ENCODE data around the gene ECSCR. TPM values are rescaled to one million over a fixed set of nuclear protein-coding genes. Genes with fewer than 3 reads are reported as not detected.
"Not testable (repeated sequence)": the region's sequence is repeated elsewhere in the genome, so short reads cannot be mapped to it uniquely, and the experiment has no call there.

ECSCR gene, protein sequence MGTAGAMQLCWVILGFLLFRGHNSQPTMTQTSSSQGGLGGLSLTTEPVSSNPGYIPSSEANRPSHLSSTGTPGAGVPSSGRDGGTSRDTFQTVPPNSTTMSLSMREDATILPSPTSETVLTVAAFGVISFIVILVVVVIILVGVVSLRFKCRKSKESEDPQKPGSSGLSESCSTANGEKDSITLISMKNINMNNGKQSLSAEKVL
- 0.61 and 0.76 TPM in 2 replicates for total RNA-seq

DNA sequence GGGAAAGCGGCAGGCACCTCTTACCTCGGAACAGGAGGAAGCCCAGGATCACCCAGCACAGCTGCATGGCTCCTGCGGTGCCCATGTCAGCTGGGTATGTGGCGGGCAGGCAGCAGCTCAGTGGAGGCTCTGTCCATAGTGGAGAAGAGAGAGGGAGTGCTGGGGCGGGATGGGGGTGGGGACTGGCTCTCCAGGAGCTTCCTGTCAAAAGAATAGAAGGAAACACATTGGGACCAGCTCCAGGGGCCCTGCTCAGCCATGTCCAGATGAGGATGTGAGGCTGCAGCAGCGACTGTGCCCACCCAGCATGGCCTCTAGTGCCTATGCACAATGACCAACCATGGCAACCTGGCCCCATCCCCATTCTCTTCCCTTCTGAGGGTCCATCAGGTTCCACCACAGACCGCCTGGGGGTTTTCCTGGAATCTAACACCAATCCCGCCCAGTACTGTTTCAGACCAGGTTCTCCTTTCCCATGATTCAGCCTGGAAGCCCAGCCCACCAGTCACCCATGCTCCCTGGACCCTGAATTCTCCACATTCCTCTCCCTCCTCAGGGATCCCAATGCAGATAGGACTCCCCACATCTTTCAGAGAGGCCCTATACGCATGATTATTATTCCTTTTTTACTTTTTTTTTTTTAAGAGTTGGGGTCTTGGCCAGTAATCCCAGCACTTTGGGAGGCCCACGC, at the start of gene ECSCR:
Gene ECSCR (minus strand): TSS at position 158 of the 691 bp plus-strand sequence. CDS start 73 bp downstream, at position 85.
- intact Hi-C loops (cut with micrococcal nuclease): no loop called here

DNA sequence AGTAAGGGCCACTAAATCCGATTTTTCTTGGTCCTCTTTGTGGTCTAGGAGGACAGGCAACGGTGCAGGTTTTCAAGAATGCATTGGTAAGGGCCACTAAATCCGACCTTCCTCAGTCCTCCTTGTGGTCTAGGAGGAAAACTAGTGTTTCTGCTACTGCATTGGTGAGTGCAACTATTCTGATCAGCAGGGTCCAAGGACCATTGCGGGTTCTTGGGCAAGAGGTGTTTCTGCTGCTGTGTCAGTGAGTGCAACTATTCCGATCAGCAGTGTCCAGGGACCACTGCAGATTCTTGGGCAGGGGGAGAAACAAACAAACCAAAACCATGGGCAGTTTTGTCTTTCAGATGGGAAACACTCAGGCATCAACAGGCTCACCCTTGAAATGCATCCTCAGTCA, 42.2 kb upstream of the ECSCR start:
- intact Hi-C loops (cut with micrococcal nuclease): not testable (repeated sequence)

DNA sequence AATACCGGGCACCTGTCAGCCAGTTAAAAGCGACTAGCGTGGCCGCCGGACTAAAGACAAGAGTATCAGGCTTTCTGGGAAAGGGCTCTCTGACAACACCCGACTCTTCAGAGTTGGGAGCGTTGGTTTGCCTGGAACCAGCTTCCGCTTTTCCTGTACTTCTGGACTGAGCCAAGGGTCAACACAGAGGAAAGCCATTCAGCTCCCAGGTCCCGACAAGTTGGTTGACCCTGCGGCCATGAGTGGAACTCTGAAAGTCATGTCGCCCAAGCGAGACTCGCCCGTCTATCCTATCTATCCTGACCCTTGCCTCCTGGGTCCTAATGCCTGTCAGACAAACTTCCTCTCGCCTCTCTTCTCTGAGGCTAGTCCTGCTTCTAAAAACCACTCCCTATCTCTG, 41.3 kb upstream of the ECSCR start:
- intact Hi-C loops (cut with micrococcal nuclease): not testable (repeated sequence)

DNA sequence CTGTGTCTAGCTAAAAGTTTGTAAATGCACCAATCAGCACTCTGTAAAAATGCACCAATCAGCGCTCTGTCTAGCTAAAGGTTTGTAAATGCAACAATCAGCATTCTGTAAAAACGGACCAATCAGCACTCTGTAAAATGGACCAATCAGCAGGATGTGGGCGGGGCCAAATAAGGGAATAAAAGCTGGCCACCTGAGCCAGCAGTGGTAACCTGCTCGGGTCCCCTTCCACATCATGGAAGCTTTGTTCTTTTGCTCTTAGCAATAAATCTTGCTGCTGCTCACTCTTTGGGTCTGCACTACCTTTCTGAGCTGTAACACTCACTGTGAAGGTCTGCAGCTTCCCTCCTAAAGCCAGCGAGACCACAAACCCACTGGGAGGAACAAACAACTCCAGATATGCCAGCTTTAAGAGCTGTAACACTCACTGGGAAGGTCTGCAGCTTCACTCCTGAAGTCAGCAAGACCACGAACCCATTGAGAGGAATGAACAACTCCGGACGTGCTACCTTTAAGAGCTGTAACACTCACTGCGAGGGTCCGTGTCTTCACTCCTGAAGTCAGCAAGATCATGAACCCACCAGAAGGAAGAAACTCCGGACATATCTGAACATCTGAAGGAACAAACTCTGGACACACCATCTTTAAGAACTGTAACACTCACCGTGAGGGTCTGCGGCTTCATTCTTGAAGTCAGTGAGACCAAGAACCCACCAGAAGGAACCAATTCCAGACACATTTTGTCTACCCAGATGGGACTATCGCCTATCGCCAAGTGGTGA, 40.7 kb upstream of the ECSCR start:
- intact Hi-C loops (cut with micrococcal nuclease): not testable (repeated sequence)

DNA sequence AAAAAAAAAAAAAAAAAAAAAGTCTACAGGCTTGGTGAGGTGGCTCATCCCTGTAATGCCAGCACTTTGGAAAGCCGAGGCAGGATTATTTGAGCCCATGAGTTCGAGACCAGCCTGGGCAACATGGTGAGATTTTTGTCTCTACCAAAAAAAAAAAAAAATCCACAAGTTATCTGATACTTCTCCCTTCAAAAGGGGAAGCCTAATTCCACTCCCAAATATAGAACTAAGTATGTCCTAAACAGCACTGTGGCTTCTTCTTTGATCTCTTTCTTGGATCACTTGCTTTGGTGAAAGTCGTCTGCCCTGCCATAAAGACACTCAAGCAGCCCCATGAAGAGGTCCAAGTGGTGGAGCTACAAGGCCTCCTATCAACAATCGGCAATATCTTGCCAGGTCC, 38.8 kb upstream of the ECSCR start:
- intact Hi-C loops (cut with micrococcal nuclease): no loop called here

DNA sequence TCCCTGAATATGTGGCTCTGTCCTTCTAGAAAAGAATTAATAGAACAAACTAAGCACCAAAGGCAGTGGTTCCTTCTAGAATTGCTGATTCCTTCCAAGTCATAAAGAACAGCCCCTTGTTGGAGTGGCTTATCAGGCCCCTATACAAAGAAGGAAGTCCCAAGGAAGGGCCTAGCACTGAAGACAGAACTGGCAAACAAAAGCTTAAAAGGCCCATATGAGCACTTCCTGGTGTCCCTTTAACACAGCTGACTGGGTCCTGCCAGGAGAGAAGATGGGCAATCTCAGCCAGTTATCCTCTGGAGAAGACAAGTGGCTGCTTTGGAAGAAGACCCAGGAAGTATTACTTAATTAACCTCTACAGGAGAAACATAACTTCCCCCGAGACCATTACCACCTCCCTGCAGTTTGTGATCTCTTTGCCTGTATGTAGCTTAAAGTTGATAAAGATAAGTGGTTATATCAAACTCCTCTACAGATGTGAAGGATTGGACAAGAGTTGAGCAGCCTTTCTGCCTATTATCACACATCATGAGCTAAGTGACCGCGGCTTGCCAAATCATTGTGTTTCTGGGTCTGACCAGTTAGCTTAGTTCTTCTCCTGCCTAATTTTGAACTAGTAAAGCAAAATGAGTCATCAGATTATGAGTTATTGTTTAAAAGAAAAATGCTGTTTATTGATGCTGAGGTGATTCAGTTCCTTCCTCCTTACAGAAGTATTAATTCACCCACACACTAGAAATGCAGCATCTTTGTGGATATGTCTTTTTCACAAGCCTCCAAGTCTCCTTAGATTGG, 33.3 kb upstream of the ECSCR start:
- intact Hi-C loops (cut with micrococcal nuclease): no loop called here

DNA sequence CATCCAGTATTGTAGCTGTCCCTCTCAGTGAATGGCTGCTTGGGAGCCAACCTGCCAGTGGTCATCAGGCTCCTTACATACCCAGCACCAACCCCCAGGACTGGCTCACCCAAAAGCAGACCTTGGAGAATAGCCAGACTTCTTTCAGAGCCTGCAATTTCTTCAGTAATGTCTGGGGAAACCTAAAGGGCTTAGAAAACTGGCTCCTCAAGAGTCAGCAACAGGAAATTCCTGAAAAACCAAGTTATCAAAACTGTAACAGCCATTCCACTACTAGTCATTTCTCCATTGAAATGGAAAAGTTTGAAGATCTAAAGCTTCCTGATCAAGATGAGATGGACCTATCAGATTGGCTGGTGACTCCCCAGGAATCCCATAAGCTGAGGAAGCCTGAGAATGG, 32.3 kb upstream of the ECSCR start:
- intact Hi-C loops (cut with micrococcal nuclease): no loop called here

DNA sequence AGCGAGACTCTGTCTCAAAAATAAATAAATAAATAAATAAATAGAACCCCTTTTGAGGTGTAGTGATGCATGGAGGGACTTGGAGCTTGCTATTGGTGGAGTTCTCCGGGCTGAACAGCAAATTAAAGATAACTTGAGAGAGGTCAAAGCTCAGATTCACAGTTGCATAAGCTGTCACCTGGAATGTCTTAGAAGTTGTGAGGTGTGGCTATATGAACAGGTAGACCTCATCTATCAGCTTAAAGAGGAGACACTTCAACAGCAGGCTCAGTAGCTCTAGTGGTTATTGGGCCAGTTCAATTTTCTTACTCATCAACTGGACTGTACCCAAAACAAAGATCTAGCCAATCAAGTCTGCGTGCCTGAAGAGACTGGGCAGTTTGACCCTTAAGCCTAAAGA, 31.7 kb upstream of the ECSCR start:
- intact Hi-C loops (cut with micrococcal nuclease): no loop called here

DNA sequence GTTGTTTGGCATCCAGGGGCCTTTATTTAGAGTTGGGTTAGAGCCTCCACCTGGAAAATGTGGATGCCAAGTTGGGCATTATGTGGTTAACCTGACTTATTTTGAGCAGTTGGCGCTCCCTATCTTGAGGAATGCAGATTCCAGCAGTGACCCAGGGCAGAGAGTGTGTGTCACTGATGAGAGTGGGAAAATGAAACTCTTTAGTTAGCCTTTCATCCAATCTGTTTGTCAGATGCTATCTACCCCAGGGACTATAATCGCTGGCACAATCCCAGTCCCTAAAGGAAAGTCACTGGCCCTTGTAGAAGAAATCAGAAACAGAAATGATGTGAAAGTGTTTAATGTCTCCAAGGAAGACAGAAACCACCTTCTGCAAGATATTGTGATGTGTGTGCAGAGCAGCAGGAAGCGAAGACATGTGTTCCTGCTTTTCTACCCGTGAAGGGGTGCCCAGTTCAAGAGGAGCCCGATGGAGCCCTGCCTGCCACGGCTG, 30.2 kb upstream of the ECSCR start:
- intact Hi-C loops (cut with micrococcal nuclease): no loop called here

DNA sequence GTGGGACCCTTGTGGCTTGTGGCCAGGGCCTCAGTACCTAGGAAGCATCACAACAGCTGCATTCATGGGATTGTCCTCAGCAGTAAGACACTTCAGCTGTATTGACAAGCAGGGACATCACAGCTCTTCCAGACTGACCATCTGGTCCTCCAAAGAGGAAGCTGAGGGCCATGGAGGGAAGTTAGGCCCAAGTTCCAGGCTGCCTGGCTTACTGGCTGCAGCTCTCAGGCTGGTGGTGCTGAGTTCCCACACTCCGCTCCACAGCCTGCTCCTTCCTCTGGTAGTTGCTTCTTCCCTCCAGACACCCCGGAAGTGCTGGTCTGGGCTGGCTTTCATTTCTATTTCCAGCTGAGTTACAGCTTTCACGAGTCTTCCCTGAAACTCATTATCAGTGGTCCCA, 25.7 kb upstream of the ECSCR start:
- intact Hi-C loops (cut with micrococcal nuclease): no loop called here

DNA sequence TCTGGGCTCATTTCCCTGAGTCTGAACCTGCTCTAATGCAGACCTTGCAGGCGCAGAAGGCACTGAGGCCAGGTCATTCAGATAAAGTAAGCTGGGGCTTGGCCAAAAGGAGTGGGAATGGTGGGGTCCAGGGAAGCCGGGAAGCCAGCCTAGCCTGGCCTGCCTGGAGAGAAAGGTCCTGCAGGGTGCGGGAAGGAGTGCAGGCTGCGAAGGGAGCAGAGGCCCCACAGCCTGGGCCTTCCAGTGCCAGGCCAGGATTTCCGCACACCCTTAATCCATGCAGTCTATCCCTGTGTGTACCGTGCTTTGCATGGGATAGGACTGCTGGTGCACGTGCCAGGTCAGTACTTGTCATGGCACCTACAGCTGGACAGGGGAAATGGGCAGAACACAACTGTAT, 23.7 kb upstream of the ECSCR start:
- intact Hi-C loops (cut with micrococcal nuclease): no loop called here

DNA sequence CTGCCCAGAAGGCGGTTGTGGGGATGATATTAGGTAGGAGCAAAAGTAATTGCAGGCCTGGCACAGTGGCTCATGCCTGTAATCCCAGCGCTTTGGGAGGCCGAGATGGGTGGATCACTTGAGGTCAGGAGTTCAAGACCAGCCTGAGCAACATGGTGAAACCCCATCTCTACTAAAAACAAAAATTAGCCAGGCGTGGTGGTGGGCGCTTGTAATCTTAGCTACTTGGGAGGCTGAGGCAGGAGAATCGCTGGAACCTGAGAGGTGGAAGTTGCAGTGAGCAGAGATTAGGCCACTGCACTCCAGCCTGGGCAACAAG, 20.3 kb upstream of the ECSCR start:
- intact Hi-C loops (cut with micrococcal nuclease): loop anchor here (1.0 kb wide), 7 partner anchors 9 to 141 kb away; partner anchors contain the start of genes DNAJC18 and UBE2D2

DNA sequence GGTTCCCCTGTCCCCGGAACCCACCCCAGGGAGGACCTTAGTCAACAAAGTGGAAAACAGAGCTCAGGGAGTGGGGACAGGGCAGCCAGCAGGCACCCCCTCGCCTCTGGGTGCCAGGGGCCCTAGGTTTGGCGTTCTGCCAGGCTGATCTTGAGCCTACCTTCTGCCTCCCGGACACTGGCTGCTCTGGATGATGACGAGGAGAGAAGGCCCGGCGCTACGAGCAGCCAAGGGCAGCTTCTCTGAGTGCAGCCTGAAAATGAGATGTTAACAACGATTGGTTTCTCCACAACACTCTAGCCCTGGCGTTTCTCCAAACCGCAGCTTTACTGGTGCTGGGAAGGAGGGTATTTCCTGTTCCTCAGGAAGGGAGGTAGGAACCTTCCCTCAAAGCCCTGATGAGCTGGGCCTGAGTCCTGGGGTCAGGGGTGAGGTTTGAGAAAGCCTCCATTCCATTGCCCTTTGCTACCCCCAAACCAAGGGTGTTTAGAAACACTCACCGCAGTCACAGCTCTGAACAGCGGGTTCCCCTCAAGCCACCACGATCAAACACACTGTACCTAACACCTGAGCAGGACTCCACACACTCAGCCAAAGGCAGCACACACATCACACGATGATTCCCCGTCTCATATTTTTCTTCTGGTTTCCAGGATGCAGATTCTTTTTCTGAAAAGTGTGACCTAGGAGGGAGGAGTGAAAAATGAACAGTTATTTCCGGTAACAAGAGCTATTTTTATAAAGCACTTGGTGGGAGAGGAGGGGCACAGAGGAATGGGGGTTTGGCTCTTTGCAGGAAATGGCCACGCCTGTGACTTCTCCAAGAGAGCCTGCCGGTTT, 19.7 kb upstream of the ECSCR start, which contains the start of gene STING1:
Gene STING1 (minus strand): TSS at position 709 of the 840 bp plus-strand sequence. CDS start 1,054 bp downstream, outside the sequence.
- intact Hi-C loops (cut with micrococcal nuclease): loop anchor here (1.0 kb wide), 7 partner anchors 8 to 140 kb away; partner anchors contain the start of genes DNAJC18 and UBE2D2

DNA sequence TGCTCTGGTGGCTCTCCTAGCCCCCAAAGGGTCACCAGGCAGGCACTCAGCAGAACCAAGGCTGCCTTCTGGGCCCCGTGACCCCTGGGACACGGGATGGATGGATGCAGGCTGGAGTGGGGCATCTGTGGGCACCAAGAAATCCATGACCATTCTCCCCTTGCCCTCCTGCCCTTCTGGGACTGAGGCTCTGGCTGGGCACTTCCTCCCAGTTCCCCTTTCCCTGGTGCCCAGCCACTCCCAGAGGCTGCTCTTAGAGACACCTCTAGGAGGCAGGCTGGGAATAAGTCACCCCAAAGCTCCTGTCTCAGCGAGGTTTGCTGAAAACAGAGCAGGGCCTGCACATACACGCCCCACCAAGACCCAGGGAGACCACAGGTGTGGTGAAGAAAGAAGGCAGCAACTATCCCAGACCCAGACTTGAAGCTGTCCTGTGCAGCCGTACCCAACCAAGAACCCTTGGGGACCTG, 19.1 kb upstream of the ECSCR start:
- intact Hi-C loops (cut with micrococcal nuclease): loop anchor here (1.0 kb wide), 7 partner anchors 7 to 139 kb away; partner anchors contain the start of genes DNAJC18 and UBE2D2

DNA sequence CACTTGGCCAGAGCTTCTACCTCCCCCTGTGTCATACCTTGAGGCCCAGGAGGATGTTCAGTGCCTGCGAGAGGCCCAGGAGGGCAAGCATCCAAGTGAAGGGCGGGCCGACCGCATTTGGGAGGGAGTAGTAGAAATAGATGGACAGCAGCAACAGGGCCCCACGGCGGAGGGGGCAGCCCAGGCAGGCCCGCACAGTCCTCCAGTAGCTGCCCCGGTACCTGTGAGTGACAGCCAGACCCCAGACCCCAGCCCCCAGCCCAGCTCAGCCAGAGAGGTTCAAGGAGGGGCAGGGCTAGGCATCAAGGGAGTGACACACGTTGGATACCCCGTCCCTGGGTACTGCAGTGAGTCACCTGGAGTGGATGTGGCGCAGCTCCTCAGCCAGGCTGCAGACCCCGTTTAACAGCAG, 18.6 kb upstream of the ECSCR start:
- intact Hi-C loops (cut with micrococcal nuclease): no loop called here

DNA sequence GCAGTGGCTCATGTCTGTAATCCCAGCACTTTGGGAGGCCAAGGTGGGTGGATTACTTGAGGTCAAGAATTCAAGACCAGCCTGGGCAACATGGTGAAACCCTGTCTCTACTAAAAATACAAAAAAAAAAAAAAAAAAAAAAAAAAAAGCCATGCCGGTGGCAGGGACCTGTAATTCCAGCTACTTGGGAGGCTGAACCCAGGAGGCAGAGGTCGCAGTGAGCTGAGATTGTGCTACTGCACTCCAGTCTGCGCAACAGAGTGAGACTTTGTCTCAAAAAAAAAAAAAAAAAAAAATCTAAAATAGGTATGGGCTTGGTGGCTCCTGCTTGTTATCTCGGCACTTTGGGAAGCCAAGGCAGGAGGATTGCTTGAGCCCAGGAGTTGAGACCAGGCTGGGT, 17.2 kb upstream of the ECSCR start:
- intact Hi-C loops (cut with micrococcal nuclease): not testable (repeated sequence)

DNA sequence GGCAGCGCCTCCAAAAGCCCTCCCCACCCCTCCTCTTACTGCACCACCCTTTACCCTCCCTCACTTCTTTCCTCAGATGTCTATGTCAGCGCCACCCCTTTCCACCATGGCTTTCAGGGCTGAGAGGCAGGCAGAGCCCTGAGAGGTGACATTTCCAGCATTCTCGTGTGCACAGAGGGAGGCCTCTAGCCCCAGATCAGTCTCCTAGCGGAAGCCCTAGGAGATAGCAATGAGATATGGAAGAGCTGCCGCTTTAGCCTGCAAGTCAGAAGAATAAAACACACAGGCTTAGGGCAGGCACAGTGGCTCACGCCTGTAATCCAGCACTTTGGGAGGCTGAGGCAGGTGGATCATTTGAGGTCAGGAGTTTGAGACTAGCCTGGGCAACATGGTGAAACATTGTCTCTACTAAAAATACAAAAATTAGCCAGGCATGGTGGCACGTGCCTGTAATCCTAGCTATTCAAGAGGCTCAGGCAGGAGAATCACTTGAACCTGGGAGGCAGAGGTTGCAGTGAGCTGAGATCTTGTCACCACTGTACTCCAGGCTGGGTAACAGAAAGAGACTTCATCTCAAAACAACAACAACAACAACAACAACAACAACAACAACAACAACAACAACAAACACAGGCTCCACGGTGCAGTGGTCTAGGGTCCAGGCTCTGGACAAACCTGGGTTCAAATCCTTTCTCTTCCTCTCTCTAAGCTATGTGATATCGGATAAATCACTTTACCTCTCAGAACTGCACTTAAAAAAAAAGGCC, 16.3 kb upstream of the ECSCR start:
- intact Hi-C loops (cut with micrococcal nuclease): not testable (repeated sequence)

DNA sequence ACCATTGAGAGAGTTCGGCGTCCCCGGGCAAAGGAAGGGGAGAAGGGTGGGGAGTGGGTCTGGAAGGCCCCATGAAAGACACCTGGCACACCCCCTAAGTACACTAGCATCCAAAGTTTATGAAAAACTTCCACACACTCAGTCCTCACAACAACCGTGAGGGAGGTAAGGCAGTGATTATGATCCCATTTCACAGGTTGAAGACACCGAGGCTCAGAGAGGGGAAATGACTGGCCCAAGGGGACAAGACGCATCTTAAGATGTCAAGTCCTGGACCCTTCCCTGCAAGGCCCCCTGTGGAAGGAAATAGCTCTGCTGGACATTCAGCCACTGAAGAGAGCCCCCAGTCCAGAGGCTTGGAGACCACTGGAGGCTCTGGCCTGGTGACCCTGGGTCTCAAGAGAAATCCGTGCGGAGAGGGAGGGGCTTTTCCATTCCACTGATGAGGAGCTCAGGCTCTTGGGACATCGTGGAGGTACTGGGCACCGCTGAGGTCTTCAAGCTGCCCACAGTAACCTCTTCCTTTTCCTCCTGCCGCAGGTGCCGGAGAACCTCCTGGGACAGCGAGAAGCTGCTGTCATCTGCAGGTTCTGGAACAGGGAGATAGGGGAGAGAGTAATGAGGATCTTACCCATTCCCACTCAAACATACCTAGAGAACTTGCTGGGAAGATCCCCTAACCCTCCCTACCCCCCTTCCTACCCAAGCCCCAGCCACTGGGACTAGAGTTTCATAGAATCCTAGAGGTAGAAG, 13.5 kb upstream of the ECSCR start:
- intact Hi-C loops (cut with micrococcal nuclease): no loop called here

Measured in T-helper 1 cell treated with Interleukin-12 subunit alpha and Interleukin-12 subunit beta and Interleukin-4 antibody, amounts not matched to agents 30 ng/mL and 1 ng/mL, for 36 hours (primary cell).